CD14-positive monocyte (primary cell): Measurements from ENCODE around the gene KCNB1. TPM values are rescaled to one million over a fixed set of nuclear protein-coding genes. Genes with fewer than 3 reads are reported as not detected.

Experiments
- DNase-seq, 3 donors: peaks; one replicate each; pipeline ENCODE4 v3.0.0-alpha.2; 2011 to 2022
- H2AFZ ChIP-seq: 2 replicates; pipeline ENCODE4 v1.6.0; 2012; ENCODE audit warnings: mild to moderate bottlenecking, low read depth, low read length, inconsistent platforms; ENCODE audit not compliant: insufficient read depth, poor library complexity, severe bottlenecking
- H3K27ac ChIP-seq, 2 donors: 1 replicate in 1 of 2; 2 replicates in 1 of 2; pipeline ENCODE4 v1.5.1; 2012 to 2013; ENCODE audit warnings: low read length in 2 of 2, control low read depth in 1 of 2, inconsistent platforms in 1 of 2, low read depth in 1 of 2, mild to moderate bottlenecking in 1 of 2
- H3K27me3 ChIP-seq, 2 donors: one replicate each; pipeline versions ENCODE4 v1.6.0 to v1.6.1; 2011 to 2013; ENCODE audit warnings: low read length in 2 of 2; ENCODE audit not compliant: control insufficient read depth in 2 of 2, insufficient read depth in 2 of 2
- H3K36me3 ChIP-seq, 2 donors: replicated peaks in 1 of 2; 1 replicate in 1 of 2; 2 replicates in 1 of 2; pipeline versions ENCODE4 v1.5.1 to v1.6.1; 2012 to 2013; ENCODE audit warnings: low read length in 2 of 2, control low read depth in 1 of 2, inconsistent platforms in 1 of 2, mild to moderate bottlenecking in 1 of 2; ENCODE audit not compliant: insufficient read depth in 2 of 2, control insufficient read depth in 1 of 2
- H3K4me1 ChIP-seq, 2 donors: 1 replicate in 1 of 2; 2 replicates in 1 of 2; pipeline versions ENCODE4 v1.5.1 to v1.6.1; 2012 to 2013; ENCODE audit warnings: low read length in 2 of 2, control low read depth in 1 of 2, inconsistent platforms in 1 of 2, mild to moderate bottlenecking in 1 of 2, moderate library complexity in 1 of 2; ENCODE audit not compliant: insufficient read depth in 2 of 2, control insufficient read depth in 1 of 2
- H3K4me2 ChIP-seq: replicated peaks from 2 replicates; pipeline ENCODE3; 2012; ENCODE audit warnings: low read length, moderate library complexity, mild to moderate bottlenecking; ENCODE audit not compliant: poor library complexity, severe bottlenecking; ENCODE audit errors: extremely low read depth
- H3K4me3 ChIP-seq, 3 experiments: fragments of 200-600 bp in 1 of 3; sonication (generic) in 1 of 3; replicated peaks in 1 of 3; 1 replicate in 2 of 3; 2 replicates in 1 of 3; pipeline ENCODE4 v1.5.1; 2011 to 2013; ENCODE audit warnings: low read length in 3 of 3, mild to moderate bottlenecking in 3 of 3, control low read depth in 2 of 3, low read depth in 2 of 3, inconsistent platforms in 1 of 3, moderate library complexity in 1 of 3
- H3K79me2 ChIP-seq: 2 replicates; pipeline ENCODE4 v1.6.0; 2012; ENCODE audit warnings: mild to moderate bottlenecking, control low read depth, inconsistent platforms, low read length, moderate library complexity; ENCODE audit not compliant: insufficient read depth
- H3K9ac ChIP-seq: 2 replicates; pipeline ENCODE4 v1.6.0; 2017; ENCODE audit warnings: low read length, mild to moderate bottlenecking; ENCODE audit not compliant: insufficient read depth, poor library complexity, severe bottlenecking
- H3K9me3 ChIP-seq, 2 donors: replicated peaks in 1 of 2; 1 replicate in 1 of 2; 2 replicates in 1 of 2; pipeline versions ENCODE4 v1.5.1 to v1.6.1; 2012 to 2013; ENCODE audit warnings: low read length in 2 of 2, control low read depth in 1 of 2; ENCODE audit not compliant: control insufficient read depth in 1 of 2, insufficient read depth in 1 of 2
- H4K20me1 ChIP-seq: 2 replicates; pipeline ENCODE4 v1.6.0; 2012; ENCODE audit warnings: mild to moderate bottlenecking, low read length, control low read depth, moderate library complexity; ENCODE audit not compliant: insufficient read depth
- H3K27ac Mint-ChIP-seq, 7 donors: one replicate each; pipeline ENCODE4 v1.8.0; 2020; ENCODE audit warnings: mild to moderate bottlenecking in 7 of 7, mixed read lengths in 7 of 7, moderate library complexity in 6 of 7, inconsistent platforms in 2 of 7
- H3K27me3 Mint-ChIP-seq, 3 donors: one replicate each; pipeline ENCODE4 v1.8.0; 2021 to 2022; ENCODE audit warnings: low read depth in 3 of 3, mild to moderate bottlenecking in 3 of 3, mixed read lengths in 3 of 3, moderate library complexity in 3 of 3, inconsistent platforms in 1 of 3
- H3K36me3 Mint-ChIP-seq, 2 donors: one replicate each; pipeline ENCODE4 v1.8.0; 2020; ENCODE audit warnings: mixed read lengths in 2 of 2, inconsistent platforms in 1 of 2, mild to moderate bottlenecking in 1 of 2
- H3K4me1 Mint-ChIP-seq: one replicate; pipeline ENCODE4 v1.8.0; 2020; ENCODE audit warnings: mild to moderate bottlenecking, mixed read lengths
- H3K4me3 Mint-ChIP-seq, 2 donors: one replicate each; pipeline ENCODE4 v1.8.0; 2020; ENCODE audit warnings: mild to moderate bottlenecking in 2 of 2, mixed read lengths in 2 of 2, moderate library complexity in 1 of 2
- H3K9me3 Mint-ChIP-seq, 7 donors: one replicate each; pipeline ENCODE4 v1.8.0; 2020 to 2022; ENCODE audit warnings: mixed read lengths in 7 of 7, mild to moderate bottlenecking in 6 of 7, moderate library complexity in 6 of 7, inconsistent platforms in 2 of 7
- WGBS: methylation state at CpG from one replicate; pipeline ENCODE4 v1.1.5; 2013; ENCODE audit warnings: missing lambda C conversion rate; ENCODE audit not compliant: insufficient coverage; 5-methylcytosine and 5-hydroxymethylcytosine counted together
- intact Hi-C, 2 donors: fragments of 100-400 bp; cut with micrococcal nuclease; formaldehyde crosslinking; loops; one replicate each; pipeline versions ENCODE4 v1.15.0 to v1.15.1; 2023
- polyA plus RNA-seq, 3 donors: library from polyadenylated mRNA; depleted of rRNA in 1 of 3; unstranded in 2 of 3; stranded (reverse) in 1 of 3; fragments of 300-500 nt in 2 of 3; fragments of >200 nt in 1 of 3; fragmentation: Illumina TruSeq in 2 of 3; gene quantifications; 1 replicate in 2 of 3; 2 replicates in 1 of 3; pipeline ENCODE4 v1.2.3, GENCODE V29; 2012 to 2021
- TF ChIP-seq, protein P1 (sequence below): fragments of 200-600 bp; IDR thresholded peaks from one replicate; pipeline ENCODE4 v1.8.0; 2022; ENCODE audit warnings: antibody characterized with exemption, mild to moderate bottlenecking

Gene KCNB1
- polyA plus RNA-seq, 3 donors, result not detected

- H3K9me3 Mint-ChIP-seq, result no peaks in the 10 kb centered on the region
- H3K4me2 ChIP-seq, result no peak overlapping the region
- H3K4me1 ChIP-seq, result no peaks in the 10 kb centered on the region
- intact Hi-C loops, result no loop called here
- H3K27me3 ChIP-seq, result no peaks in the 10 kb centered on the region
- DNase-seq, result no peak
- H3K9ac ChIP-seq, result no peak overlapping the region
- no peaks in the 10 kb centered on the region for H3K36me3 Mint-ChIP-seq
- no peak overlapping the region for H2AFZ ChIP-seq
- no peaks in the 10 kb centered on the region for H4K20me1 ChIP-seq
- H3K36me3 ChIP-seq, result no peaks in the 10 kb centered on the region
- no peak overlapping the region for H3K27ac Mint-ChIP-seq
- H3K27me3 Mint-ChIP-seq, result peaks cover 7 to 19% (median 11%) of the 10 kb centered on the region in 3 donors
- no peaks in the 10 kb centered on the region for H3K4me1 Mint-ChIP-seq
- peaks cover 0 to 3% of the 10 kb centered on the region in 2 donors for H3K9me3 ChIP-seq
- no peaks in the 10 kb centered on the region for H3K79me2 ChIP-seq
- TF ChIP-seq, protein P1, sequence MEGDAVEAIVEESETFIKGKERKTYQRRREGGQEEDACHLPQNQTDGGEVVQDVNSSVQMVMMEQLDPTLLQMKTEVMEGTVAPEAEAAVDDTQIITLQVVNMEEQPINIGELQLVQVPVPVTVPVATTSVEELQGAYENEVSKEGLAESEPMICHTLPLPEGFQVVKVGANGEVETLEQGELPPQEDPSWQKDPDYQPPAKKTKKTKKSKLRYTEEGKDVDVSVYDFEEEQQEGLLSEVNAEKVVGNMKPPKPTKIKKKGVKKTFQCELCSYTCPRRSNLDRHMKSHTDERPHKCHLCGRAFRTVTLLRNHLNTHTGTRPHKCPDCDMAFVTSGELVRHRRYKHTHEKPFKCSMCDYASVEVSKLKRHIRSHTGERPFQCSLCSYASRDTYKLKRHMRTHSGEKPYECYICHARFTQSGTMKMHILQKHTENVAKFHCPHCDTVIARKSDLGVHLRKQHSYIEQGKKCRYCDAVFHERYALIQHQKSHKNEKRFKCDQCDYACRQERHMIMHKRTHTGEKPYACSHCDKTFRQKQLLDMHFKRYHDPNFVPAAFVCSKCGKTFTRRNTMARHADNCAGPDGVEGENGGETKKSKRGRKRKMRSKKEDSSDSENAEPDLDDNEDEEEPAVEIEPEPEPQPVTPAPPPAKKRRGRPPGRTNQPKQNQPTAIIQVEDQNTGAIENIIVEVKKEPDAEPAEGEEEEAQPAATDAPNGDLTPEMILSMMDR, result no peak
- no peak overlapping the region for H3K4me3 Mint-ChIP-seq
- no peak overlapping the region for H3K27ac ChIP-seq
- no peak overlapping the region for H3K4me3 ChIP-seq
- WGBS, result 90% methylated on average over 4 of the region's 6 CpGs
These were observed 35.1 kb downstream of the KCNB1 start for GRCh38 chr20:49447364-49447763.

GRCh38 chr20:49446808-49447207 lies 35.7 kb downstream of the KCNB1 start:
- Histone ChIP-seq H3K27me3 (no peaks in the 10 kb centered on the region), H3K4me2 (no peak overlapping the region), H3K9me3 (peaks cover 0 to 3% of the 10 kb centered on the region in 2 donors), H3K36me3 (no peaks in the 10 kb centered on the region), H3K9ac (no peak overlapping the region), H3K4me1 (no peaks in the 10 kb centered on the region), H3K4me3 (no peak overlapping the region), H2AFZ (no peak overlapping the region), H3K27ac (no peak overlapping the region), H4K20me1 (no peaks in the 10 kb centered on the region), H3K79me2 (no peaks in the 10 kb centered on the region)
- intact Hi-C loops, result no loop called here
- H3K4me3 Mint-ChIP-seq, result no peak overlapping the region
- WGBS, result 50% methylated on average over 2 of the region's 5 CpGs
- H3K27ac Mint-ChIP-seq, result peak overlapping the region in 1 of 7 donors; percentile 5
- no peaks in the 10 kb centered on the region for H3K9me3 Mint-ChIP-seq
- H3K27me3 Mint-ChIP-seq, result peaks cover 7 to 19% (median 9%) of the 10 kb centered on the region in 3 donors
- TF ChIP-seq, protein P1, result no peak
- H3K36me3 Mint-ChIP-seq, result no peaks in the 10 kb centered on the region
- H3K4me1 Mint-ChIP-seq, result no peaks in the 10 kb centered on the region
- DNase-seq, result no peak
